Cardiac fibroblast (primary cell): Measurements from ENCODE around the gene LMO2.

Source experiments
- DNase-seq, 2 donors: peaks; one replicate each; pipeline versions ENCODE4 v3.0.0 to v3.0.0-alpha.2; 2010; ENCODE audit warnings: low read depth in 2 of 2
- H3K4me3 ChIP-seq, 2 donors: replicated peaks in 1 of 2; 1 replicate in 1 of 2; 2 replicates in 1 of 2; pipeline ENCODE4 v1.5.1; 2011; ENCODE audit warnings: low read depth in 2 of 2, low read length in 2 of 2, mild to moderate bottlenecking in 2 of 2, moderate library complexity in 1 of 2
- TF ChIP-seq, protein P1 (sequence below): IDR thresholded peaks from one replicate; pipeline ENCODE4 v1.5.1; 2011; ENCODE audit warnings: low read depth, mild to moderate bottlenecking, low read length, inconsistent platforms

Gene LMO2

GRCh38 chr11:33864479-33864878 lies 27.4 kb downstream of the LMO2 start:
- no peak for DNase-seq
- TF ChIP-seq, protein P1, sequence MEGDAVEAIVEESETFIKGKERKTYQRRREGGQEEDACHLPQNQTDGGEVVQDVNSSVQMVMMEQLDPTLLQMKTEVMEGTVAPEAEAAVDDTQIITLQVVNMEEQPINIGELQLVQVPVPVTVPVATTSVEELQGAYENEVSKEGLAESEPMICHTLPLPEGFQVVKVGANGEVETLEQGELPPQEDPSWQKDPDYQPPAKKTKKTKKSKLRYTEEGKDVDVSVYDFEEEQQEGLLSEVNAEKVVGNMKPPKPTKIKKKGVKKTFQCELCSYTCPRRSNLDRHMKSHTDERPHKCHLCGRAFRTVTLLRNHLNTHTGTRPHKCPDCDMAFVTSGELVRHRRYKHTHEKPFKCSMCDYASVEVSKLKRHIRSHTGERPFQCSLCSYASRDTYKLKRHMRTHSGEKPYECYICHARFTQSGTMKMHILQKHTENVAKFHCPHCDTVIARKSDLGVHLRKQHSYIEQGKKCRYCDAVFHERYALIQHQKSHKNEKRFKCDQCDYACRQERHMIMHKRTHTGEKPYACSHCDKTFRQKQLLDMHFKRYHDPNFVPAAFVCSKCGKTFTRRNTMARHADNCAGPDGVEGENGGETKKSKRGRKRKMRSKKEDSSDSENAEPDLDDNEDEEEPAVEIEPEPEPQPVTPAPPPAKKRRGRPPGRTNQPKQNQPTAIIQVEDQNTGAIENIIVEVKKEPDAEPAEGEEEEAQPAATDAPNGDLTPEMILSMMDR, result no peak
- no peak overlapping the region for H3K4me3 ChIP-seq

DNA sequence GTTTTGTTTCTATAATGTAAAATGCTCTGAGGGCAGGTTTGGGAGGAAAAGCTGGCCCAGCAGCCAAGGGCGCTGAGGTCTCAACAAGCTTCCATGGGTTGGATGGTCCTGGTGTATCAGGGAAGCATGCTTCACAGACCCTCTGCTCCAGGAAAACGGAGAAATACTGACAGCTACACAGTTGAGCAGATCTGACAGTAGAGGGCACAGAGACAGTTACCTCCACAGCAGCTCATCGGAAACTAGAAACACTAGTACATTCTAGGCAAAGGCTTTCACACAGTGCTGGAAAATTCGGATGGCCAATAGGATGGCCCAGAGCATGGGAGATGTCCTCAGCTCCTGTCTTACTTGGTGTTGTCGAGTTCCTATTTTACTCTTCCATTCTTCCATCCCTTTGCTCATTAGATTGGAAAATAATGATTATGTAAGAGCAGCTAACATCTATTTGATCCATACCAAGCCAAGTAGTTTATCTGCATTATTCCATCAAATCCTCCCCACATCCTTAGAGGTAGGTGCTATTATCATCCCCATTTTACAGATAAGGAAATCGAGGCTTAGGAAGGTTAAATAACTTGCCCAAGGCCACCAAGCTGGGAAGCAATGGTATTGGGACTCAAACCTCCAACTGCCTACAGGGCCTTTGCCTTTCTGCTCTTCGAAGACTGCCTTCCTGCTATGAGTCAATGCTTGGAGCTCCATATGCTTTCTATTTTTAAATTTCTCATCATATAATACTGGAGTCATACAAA lies 28.3 kb downstream of the LMO2 start:
- no peak for DNase-seq
- TF ChIP-seq, protein P1, result no peak
- no peak overlapping the region for H3K4me3 ChIP-seq

GRCh38 chr11:33861941-33862589 lies 29.8 kb downstream of the LMO2 start:
- no peak for DNase-seq
- TF ChIP-seq, protein P1, result no peak
- H3K4me3 ChIP-seq, result no peak overlapping the region

DNA sequence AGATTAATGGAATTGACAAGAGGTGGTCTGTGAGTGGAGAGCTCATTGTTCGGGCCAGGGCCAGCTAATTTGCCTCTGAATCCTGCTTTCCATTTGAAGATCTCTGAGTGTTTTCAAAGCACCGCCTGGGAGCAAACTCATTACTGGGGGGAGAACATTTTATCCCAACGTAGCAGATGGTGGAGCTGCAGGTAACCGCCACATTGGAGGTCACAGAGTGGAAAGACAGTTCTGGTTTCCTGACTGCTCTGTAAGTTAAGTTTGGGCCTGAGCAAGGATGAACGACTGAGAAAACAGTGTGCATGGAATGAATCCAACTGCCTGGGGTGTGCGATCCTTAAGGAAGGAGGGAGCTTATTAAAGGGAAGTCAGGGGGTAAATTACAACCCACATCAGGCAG lies 30.5 kb downstream of the LMO2 start:
- H3K4me3 ChIP-seq, result no peak overlapping the region
- DNase-seq, result no peak
- TF ChIP-seq, protein P1, result no peak

GRCh38 chr11:33860926-33861325 lies 30.9 kb downstream of the LMO2 start:
- no peak overlapping the region for H3K4me3 ChIP-seq
- TF ChIP-seq, protein P1, result no peak
- DNase-seq, result no peak

DNA sequence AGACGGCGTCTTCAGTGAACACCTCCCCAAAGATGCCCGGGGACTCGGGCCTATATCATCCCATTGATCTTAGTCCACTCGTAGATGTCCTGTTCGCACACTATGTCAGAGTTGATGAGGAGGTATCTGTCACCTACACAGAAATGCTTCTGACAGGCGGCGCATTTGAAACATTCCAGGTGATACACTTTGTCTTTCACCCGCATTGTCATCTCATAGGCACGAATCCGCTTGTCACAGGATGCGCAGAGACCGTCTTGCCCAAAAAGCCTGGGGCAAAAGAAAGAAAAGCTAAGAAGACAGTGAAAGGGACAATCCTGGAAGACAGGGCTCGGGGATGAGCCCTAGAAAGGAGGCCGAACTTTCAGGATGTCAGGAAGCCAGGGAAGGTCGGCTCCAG lies 32.6 kb downstream of the LMO2 start:
- H3K4me3 ChIP-seq, result no peak overlapping the region
- DNase-seq, result no peak
- TF ChIP-seq, protein P1, result no peak
